Panc1 (cell line): ENCODE measurements around the gene ATP5F1E. TPM values are rescaled to one million over a fixed set of nuclear protein-coding genes. Genes with fewer than 3 reads are reported as not detected.

ENCODE experiments used
- ATAC-seq: fragments of 200-7000 bp; cut with Tn5 transposase; 2 replicates; pipeline ENCODE4 v1.9.1; 2020; ENCODE audit warnings: mild to moderate bottlenecking, moderate library complexity
- BruUV-seq: library from RNA; stranded (reverse); fragments of 400-500 nt; replicated peaks from 2 replicates; lab custom pipeline; 2021; lab: Mats Ljungman, UMichigan
- CTCF ChIA-PET: fragments of 300-600 bp; sonication (Branson Sonifier 250); formaldehyde crosslinking; loops from one replicate; lab custom pipeline; 2022; ENCODE audit warnings: antibody characterized with exemption; lab: Charles Lee
- POLR2A ChIA-PET: fragments of 300-600 bp; sonication (Branson Sonifier 250); formaldehyde crosslinking; loops from one replicate; lab custom pipeline; 2022; ENCODE audit warnings: antibody characterized with exemption; lab: Charles Lee
- DNase-seq: peaks from one replicate; pipeline ENCODE4 v3.0.0-alpha.2; 2010; ENCODE audit warnings: low read depth, low spot score
- H3K27ac ChIP-seq: 2 replicates; pipeline ENCODE4 v1.5.1; 2011; ENCODE audit warnings: mild to moderate bottlenecking, low read length, inconsistent platforms
- H3K27me3 ChIP-seq: fragments of 200-500 bp; sonication (Bioruptor generic); 2 replicates; pipeline ENCODE4 v1.6.0; 2014; ENCODE audit warnings: low read length, inconsistent platforms; ENCODE audit not compliant: control insufficient read depth, insufficient read depth
- H3K36me3 ChIP-seq: fragments of 200-500 bp; sonication (Bioruptor generic); 2 replicates; pipeline ENCODE4 v1.5.1; 2014; ENCODE audit warnings: inconsistent platforms, mild to moderate bottlenecking, low read length, moderate library complexity; ENCODE audit not compliant: control insufficient read depth, insufficient read depth
- H3K4me1 ChIP-seq: 2 replicates; pipeline ENCODE4 v1.5.1; 2011; ENCODE audit warnings: inconsistent platforms, mild to moderate bottlenecking, low read length, moderate library complexity; ENCODE audit not compliant: control insufficient read depth, insufficient read depth
- H3K4me3 ChIP-seq, 2 experiments: 2 replicates each; pipeline ENCODE4 v1.5.1; 2011 to 2012; ENCODE audit warnings: low read depth in 2 of 2, low read length in 2 of 2, mild to moderate bottlenecking in 2 of 2, inconsistent platforms in 1 of 2, moderate library complexity in 1 of 2
- H3K9me3 ChIP-seq: fragments of 200-500 bp; sonication (Bioruptor generic); 2 replicates; pipeline ENCODE4 v1.5.1; 2014; ENCODE audit warnings: low read depth, mild to moderate bottlenecking, inconsistent platforms, low read length, moderate library complexity; ENCODE audit not compliant: control insufficient read depth, insufficient read depth
- POLR2AphosphoS5 ChIP-seq: IDR thresholded peaks from 2 replicates; pipeline ENCODE4 v1.6.1; 2012; ENCODE audit warnings: mild to moderate bottlenecking, low read depth, low read length, moderate library complexity
- SIN3A ChIP-seq: IDR thresholded peaks from 2 replicates; pipeline ENCODE4 v1.6.1; 2012; ENCODE audit warnings: low read depth, mild to moderate bottlenecking, low read length, moderate library complexity, borderline replicate concordance; ENCODE audit not compliant: insufficient read depth
- TCF7L2 ChIP-seq: IDR thresholded peaks from 2 replicates; pipeline ENCODE4 v1.6.1; 2011; ENCODE audit warnings: mild to moderate bottlenecking, low read depth, low read length, inconsistent platforms
- in situ Hi-C: cut with HindIII; loops from 2 replicates; pipeline ENCODE4 v1.10.0; 2016; ENCODE audit warnings: low sequenced_read_pairs, low pct_unique_long_range_greater_than_20kb
- intact Hi-C: fragments of 100-400 bp; cut with micrococcal nuclease; formaldehyde crosslinking; loops from one replicate; pipeline ENCODE4 v1.10.0; 2022; ENCODE audit not compliant: unreplicated experiment
- total RNA-seq: library from RNA; stranded (reverse); gene quantifications from one replicate; pipeline ENCODE4 v1.2.1, GENCODE V29; 2021; ENCODE audit not compliant: unreplicated experiment
- TF ChIP-seq, protein P1 (sequence below), 2 experiments: IDR thresholded peaks; 2 replicates each; pipeline ENCODE4 v1.6.1; 2011 to 2012; ENCODE audit warnings: low read depth in 2 of 2, control low read depth in 1 of 2, low read length in 1 of 2, mild to moderate bottlenecking in 1 of 2, moderate library complexity in 1 of 2; ENCODE audit not compliant: insufficient read depth in 1 of 2
- TF ChIP-seq, protein P2 (sequence below): fragments of 450-650 bp; IDR thresholded peaks from 2 replicates; pipeline ENCODE4 v1.5.1; 2017; ENCODE audit warnings: mild to moderate bottlenecking

ATP5F1E gene
- total RNA-seq, 1 experiment from 2014 or later: 90.6 TPM

DNA sequence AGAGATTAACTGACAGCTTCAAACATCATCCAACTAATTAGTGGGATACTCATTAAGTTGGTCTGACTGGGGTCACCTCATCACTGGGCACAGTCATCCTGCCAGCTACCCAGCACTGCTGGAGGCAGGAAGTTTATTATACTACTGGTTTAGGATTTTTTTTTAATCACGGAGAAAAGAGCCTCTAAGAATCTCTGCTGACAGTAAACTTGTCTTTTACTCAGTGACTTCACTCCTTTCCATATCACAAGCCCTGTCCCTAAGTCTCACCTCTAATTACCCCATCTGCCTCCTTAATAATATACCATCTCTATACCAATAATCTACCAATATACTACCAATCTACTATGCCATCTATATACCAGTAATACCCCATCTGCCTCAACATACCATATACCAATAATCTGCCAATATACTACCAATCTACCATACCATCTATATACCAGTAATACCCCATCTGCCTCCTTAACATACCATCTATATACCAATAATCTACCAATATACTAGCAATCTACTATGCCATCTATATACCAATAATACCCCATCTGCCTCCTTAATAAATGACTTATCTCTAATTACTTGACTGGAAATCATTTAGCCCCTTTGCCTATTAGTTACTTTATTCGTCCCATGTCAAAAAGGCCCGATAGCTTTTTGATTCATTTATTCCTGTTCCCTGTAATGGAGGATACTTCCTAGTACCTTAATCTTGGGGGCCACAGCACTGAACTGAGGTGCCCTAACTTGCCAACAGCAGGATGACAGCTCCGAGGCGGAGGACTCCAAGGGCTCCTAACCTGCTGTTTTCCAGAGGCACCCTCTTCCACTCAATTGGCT, 5.0 kb downstream of the ATP5F1E start:
- Histone ChIP-seq H3K4me1 (peaks cover 27% of the 10 kb centered on the region), H3K27ac (no peak overlapping the region), H3K27me3 (no peaks in the 10 kb centered on the region), H3K9me3 (no peaks in the 10 kb centered on the region), H3K4me3 (no peak overlapping the region), H3K36me3 (peaks cover 58% of the 10 kb centered on the region)
- DNase-seq: no peak
- intact Hi-C loops (no loop called here), in situ Hi-C loops (no loop called here)
- ATAC-seq: no peak
- TF ChIP-seq, protein P1, sequence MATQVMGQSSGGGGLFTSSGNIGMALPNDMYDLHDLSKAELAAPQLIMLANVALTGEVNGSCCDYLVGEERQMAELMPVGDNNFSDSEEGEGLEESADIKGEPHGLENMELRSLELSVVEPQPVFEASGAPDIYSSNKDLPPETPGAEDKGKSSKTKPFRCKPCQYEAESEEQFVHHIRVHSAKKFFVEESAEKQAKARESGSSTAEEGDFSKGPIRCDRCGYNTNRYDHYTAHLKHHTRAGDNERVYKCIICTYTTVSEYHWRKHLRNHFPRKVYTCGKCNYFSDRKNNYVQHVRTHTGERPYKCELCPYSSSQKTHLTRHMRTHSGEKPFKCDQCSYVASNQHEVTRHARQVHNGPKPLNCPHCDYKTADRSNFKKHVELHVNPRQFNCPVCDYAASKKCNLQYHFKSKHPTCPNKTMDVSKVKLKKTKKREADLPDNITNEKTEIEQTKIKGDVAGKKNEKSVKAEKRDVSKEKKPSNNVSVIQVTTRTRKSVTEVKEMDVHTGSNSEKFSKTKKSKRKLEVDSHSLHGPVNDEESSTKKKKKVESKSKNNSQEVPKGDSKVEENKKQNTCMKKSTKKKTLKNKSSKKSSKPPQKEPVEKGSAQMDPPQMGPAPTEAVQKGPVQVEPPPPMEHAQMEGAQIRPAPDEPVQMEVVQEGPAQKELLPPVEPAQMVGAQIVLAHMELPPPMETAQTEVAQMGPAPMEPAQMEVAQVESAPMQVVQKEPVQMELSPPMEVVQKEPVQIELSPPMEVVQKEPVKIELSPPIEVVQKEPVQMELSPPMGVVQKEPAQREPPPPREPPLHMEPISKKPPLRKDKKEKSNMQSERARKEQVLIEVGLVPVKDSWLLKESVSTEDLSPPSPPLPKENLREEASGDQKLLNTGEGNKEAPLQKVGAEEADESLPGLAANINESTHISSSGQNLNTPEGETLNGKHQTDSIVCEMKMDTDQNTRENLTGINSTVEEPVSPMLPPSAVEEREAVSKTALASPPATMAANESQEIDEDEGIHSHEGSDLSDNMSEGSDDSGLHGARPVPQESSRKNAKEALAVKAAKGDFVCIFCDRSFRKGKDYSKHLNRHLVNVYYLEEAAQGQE (IDR thresholded peaks at IDR 0.05; ENCODE audit: insufficient read depth in 1 of 2, low read depth in 2 of 2, low read length in 1 of 2): no peak
- TF ChIP-seq, protein P2, sequence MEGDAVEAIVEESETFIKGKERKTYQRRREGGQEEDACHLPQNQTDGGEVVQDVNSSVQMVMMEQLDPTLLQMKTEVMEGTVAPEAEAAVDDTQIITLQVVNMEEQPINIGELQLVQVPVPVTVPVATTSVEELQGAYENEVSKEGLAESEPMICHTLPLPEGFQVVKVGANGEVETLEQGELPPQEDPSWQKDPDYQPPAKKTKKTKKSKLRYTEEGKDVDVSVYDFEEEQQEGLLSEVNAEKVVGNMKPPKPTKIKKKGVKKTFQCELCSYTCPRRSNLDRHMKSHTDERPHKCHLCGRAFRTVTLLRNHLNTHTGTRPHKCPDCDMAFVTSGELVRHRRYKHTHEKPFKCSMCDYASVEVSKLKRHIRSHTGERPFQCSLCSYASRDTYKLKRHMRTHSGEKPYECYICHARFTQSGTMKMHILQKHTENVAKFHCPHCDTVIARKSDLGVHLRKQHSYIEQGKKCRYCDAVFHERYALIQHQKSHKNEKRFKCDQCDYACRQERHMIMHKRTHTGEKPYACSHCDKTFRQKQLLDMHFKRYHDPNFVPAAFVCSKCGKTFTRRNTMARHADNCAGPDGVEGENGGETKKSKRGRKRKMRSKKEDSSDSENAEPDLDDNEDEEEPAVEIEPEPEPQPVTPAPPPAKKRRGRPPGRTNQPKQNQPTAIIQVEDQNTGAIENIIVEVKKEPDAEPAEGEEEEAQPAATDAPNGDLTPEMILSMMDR: no peak
- POLR2A ChIA-PET: interaction anchor here (0.7 kb wide), 1 partner anchor 9 kb away, joined by 3 read pairs; no protein-coding TSS in a partner anchor
- CTCF ChIA-PET: no interaction called here
- no TSS peak for BruUV-seq

DNA sequence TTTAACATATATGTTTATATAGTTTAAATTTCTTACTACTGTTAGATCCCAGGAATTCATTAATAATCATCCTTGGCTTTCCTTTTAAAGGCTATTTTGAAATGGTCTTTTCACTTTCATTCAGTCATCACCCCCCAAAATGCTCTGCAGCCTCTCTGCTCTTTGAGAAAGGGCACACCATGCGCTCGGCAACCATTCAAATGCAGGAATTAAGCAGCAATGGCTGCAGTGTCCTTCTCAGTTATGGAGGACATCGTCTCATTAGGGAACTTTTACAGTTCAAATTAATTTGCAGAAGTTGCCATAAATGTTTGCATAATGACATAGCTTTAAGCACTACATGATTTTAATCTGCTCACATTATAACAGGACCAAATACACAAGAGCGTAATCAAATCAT, 6.6 kb downstream of the ATP5F1E start:
- ATAC-seq: no peak
- peaks cover 21% of the 10 kb centered on the region for H3K4me1 ChIP-seq
- no peak overlapping the region for H3K27ac ChIP-seq
- no peak for DNase-seq
- H3K27me3 ChIP-seq: no peaks in the 10 kb centered on the region
- intact Hi-C loops (no loop called here), in situ Hi-C loops (no loop called here)
- CTCF ChIA-PET: no interaction called here
- no TSS peak for BruUV-seq
- TF ChIP-seq, protein P1 (IDR thresholded peaks at IDR 0.05; ENCODE audit: insufficient read depth in 1 of 2, low read depth in 2 of 2, low read length in 1 of 2): no peak
- TF ChIP-seq, protein P2: no peak
- no peak for TF ChIP-seq SIN3A
- no peak for TF ChIP-seq POLR2AphosphoS5
- no peak for TF ChIP-seq TCF7L2
- no peaks in the 10 kb centered on the region for H3K9me3 ChIP-seq
- POLR2A ChIA-PET: interaction anchor here (0.6 kb wide), 1 partner anchor 70 kb away, joined by 6 read pairs; no protein-coding TSS in a partner anchor
- H3K4me3 ChIP-seq: no peak overlapping the region
- H3K36me3 ChIP-seq: peaks cover 52% of the 10 kb centered on the region
